GM19452 (cell line): ENCODE results near the gene RASD1.

Experiments used
- ATAC-seq: cut with Tn5 transposase; IDR thresholded peaks from one replicate; pipeline ENCODE4 v1.9.1; 2021; ENCODE audit not compliant: unreplicated experiment

Gene RASD1

GRCh38 chr17:17496189-17497064 is at the start of gene RASD1:
Gene RASD1, minus strand, starts transcription at chr17:17496395. Its CDS starts 214 bp downstream, at chr17:17496181.
- ATAC-seq, result no peak

GRCh38 chr17:17545984-17546383 is 49.8 kb upstream of the RASD1 start:
- ATAC-seq, result no peak

GRCh38 chr17:17545031-17545820 is 49.0 kb upstream of the RASD1 start:
- no peak for ATAC-seq

GRCh38 chr17:17542906-17543635 is 46.9 kb upstream of the RASD1 start:
- no peak for ATAC-seq

GRCh38 chr17:17541640-17542001 is 45.4 kb upstream of the RASD1 start:
- ATAC-seq, result no peak

- no peak for ATAC-seq
Measured at GRCh38 chr17:17540935-17541639, 44.9 kb upstream of the RASD1 start.

- ATAC-seq, result no peak
Measured at GRCh38 chr17:17540278-17540906, 44.2 kb upstream of the RASD1 start.

- ATAC-seq, result no peak
Measured at GRCh38 chr17:17539591-17539990, 43.4 kb upstream of the RASD1 start.

- ATAC-seq, result no peak
Measured at GRCh38 chr17:17538417-17539391, 42.5 kb upstream of the RASD1 start.

- no peak for ATAC-seq
Measured at GRCh38 chr17:17537311-17538099, 41.3 kb upstream of the RASD1 start.

- ATAC-seq, result no peak
Measured at GRCh38 chr17:17536702-17537101, 40.5 kb upstream of the RASD1 start.

GRCh38 chr17:17535957-17536356 is 39.8 kb upstream of the RASD1 start:
- ATAC-seq, result no peak

- ATAC-seq, result no peak
Measured at GRCh38 chr17:17533901-17534441, 37.8 kb upstream of the RASD1 start.

- ATAC-seq, result no peak
Measured at GRCh38 chr17:17532991-17533390, 36.8 kb upstream of the RASD1 start.

- ATAC-seq, result no peak
Measured at GRCh38 chr17:17531156-17531555, 35.0 kb upstream of the RASD1 start.

GRCh38 chr17:17528696-17529652 is 32.8 kb upstream of the RASD1 start:
- no peak for ATAC-seq

- no peak for ATAC-seq
Measured at GRCh38 chr17:17527956-17528500, 31.8 kb upstream of the RASD1 start.
